GM10248 (cell line): ENCODE results near the gene EEF1AKMT3.
"Not testable (repeated sequence)": the region's sequence is repeated elsewhere in the genome, so short reads cannot be mapped to it uniquely, and the experiment has no call there.

ENCODE experiments used
- CTCF ChIA-PET: fragments of 300-600 bp; sonication (Branson Sonifier 250); formaldehyde crosslinking; extraction: SDS; loops from one replicate; lab custom pipeline; 2021; ENCODE audit warnings: antibody characterized with exemption; lab: Yijun Ruan, JAX
- POLR2A ChIA-PET: fragments of 350-650 bp; sonication (Branson Sonifier 250); formaldehyde crosslinking; extraction: SDS; loops from one replicate; lab custom pipeline; 2020; ENCODE audit warnings: antibody characterized with exemption; lab: Yijun Ruan, JAX
- DNase-seq: peaks from one replicate; pipeline ENCODE4 v3.0.0; 2012; ENCODE audit errors: extremely low spot score
- TF ChIP-seq, protein P1 (sequence below): IDR thresholded peaks from 2 replicates; pipeline ENCODE4 v1.5.1; 2012; ENCODE audit warnings: mild to moderate bottlenecking, low read depth; ENCODE audit errors: extremely low read depth, missing control alignments, control extremely low read depth

Gene EEF1AKMT3

DNA sequence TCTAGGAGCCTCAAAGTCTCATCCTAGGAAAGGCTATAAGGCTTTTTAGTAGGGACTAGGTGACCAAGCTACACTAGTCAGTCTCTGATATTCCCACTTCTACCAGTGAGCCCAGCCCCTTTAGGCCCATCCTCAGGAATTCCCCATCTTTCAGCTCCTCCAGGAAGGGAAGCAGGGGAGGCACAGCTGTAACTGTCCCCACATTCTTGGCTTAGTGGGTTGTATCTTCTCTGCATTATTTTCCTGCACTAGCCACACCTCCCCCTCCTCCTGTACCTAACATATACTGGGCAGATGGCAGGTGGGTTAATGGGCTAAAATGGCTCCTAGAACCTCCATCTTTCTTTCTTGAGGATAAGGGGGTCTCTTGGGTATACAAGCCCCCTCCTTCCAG lies 5.1 kb upstream of the EEF1AKMT3 start:
- TF ChIP-seq, protein P1, sequence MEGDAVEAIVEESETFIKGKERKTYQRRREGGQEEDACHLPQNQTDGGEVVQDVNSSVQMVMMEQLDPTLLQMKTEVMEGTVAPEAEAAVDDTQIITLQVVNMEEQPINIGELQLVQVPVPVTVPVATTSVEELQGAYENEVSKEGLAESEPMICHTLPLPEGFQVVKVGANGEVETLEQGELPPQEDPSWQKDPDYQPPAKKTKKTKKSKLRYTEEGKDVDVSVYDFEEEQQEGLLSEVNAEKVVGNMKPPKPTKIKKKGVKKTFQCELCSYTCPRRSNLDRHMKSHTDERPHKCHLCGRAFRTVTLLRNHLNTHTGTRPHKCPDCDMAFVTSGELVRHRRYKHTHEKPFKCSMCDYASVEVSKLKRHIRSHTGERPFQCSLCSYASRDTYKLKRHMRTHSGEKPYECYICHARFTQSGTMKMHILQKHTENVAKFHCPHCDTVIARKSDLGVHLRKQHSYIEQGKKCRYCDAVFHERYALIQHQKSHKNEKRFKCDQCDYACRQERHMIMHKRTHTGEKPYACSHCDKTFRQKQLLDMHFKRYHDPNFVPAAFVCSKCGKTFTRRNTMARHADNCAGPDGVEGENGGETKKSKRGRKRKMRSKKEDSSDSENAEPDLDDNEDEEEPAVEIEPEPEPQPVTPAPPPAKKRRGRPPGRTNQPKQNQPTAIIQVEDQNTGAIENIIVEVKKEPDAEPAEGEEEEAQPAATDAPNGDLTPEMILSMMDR: no peak
- ChIA-PET CTCF (interaction anchor here (0.8 to 4.7 kb wide), 9 partner anchors 8 to 314 kb away, joined by 3 to 61 read pairs (median 4); partner anchors contain the start of gene TSFM), POLR2A (no interaction called here)
- DNase-seq: no peak

DNA sequence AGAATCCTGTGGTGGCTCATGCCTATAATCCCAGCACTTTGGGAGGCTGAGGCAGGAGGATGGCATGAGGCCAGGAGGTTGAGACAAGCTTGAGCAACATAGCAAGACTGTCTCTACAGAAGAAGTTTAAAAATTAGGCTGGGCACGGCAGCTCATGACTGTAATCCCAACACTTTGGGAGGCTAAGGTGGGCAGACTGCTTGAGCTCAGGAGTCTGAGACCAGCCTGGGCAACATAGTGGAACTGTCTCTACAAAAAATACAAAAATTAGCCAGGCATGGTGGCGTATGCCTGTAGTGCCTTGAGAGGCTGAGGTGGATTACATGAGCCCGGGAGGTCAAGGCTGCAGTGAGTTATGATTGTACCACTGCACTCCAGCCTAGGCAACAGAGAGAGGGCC lies 4.5 kb upstream of the EEF1AKMT3 start:
- TF ChIP-seq, protein P1: no peak
- POLR2A ChIA-PET: no interaction called here
- CTCF ChIA-PET: interaction anchor here (0.8 to 4.7 kb wide), 7 partner anchors 9 to 315 kb away, joined by 3 to 61 read pairs (median 4); partner anchors contain the start of gene TSFM
- DNase-seq: no peak

GRCh38 chr12:57769594-57769993 lies 2.8 kb upstream of the EEF1AKMT3 start:
- no peak for DNase-seq
- POLR2A ChIA-PET: interaction anchor here (0.6 kb wide), 1 partner anchor 25 kb away, joined by 3 read pairs; the partner anchor contains the start of gene TSPAN31
- CTCF ChIA-PET: interaction anchor here (2.8 to 4.7 kb wide), 2 partner anchors 13 kb away, joined by 9 to 61 read pairs; partner anchors contain the start of gene TSFM
- TF ChIP-seq, protein P1: no peak

DNA sequence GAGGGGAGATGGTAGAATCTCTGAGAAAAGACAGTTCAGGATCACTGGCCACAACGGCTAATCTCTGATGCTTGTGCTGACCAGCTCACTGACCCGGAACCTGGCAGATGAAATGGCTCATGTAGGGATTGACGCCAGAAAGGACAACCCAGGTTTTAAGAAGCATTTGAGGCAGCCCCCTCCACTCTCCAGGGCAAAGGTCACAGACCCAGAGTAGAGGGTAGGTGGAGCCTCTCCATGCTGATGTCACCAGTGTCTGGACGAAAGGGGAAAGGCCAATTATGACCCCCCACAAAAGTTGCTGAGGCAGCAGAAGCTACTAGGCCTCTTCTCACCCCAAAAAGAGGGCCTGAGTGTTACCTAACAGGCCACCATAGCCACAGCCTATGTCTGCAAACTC lies 1.7 kb upstream of the EEF1AKMT3 start:
- CTCF ChIA-PET: interaction anchor here (2.6 to 2.8 kb wide), 2 partner anchors 12 to 14 kb away, joined by 9 to 20 read pairs; partner anchors contain the start of gene TSFM
- POLR2A ChIA-PET: no interaction called here

GRCh38 chr12:57771236-57771872 lies 1.1 kb upstream of the EEF1AKMT3 start:
- peak; percentile 87 for DNase-seq
- CTCF ChIA-PET: interaction anchor here (2.6 to 4.1 kb wide), 3 partner anchors 11 to 15 kb away, joined by 9 to 39 read pairs (median 20); partner anchors contain the start of gene TSFM
- POLR2A ChIA-PET: interaction anchor here (0.9 kb wide), 1 partner anchor 11 kb away, joined by 3 read pairs; the partner anchor contains the start of gene TSFM
- TF ChIP-seq, protein P1: no peak

More for the DNA sequence above, 1.7 kb upstream of the EEF1AKMT3 start:
- no peak for DNase-seq
- TF ChIP-seq, protein P1: no peak

- POLR2A ChIA-PET: interaction anchor here (0.8 to 0.9 kb wide), 2 partner anchors 11 to 27 kb away, joined by 3 to 4 read pairs; partner anchors contain the start of genes TSFM and TSPAN31
- peak; percentile 96 for DNase-seq
- CTCF ChIA-PET: interaction anchor here (0.8 to 4.1 kb wide), 5 partner anchors 11 to 47 kb away, joined by 3 to 39 read pairs (median 6); partner anchors contain the start of genes AVIL and TSFM
- TF ChIP-seq, protein P1: no peak
Observed at GRCh38 chr12:57771873-57772428, 463 bp upstream of the EEF1AKMT3 start, which contains the start of gene METTL1. TSS of gene METTL1 (minus strand) at chr12:57772105. CDS start at chr12:57772083, 22 bp downstream.

- CTCF ChIA-PET: interaction anchor here (0.8 to 4.1 kb wide), 4 partner anchors 8 to 23 kb away, joined by 3 to 39 read pairs (median 11); partner anchors contain the start of gene TSFM
- DNase-seq, POLR2A ChIA-PET: not testable (repeated sequence)
Observed at GRCh38 chr12:57774634-57775033, 2.2 kb downstream of the EEF1AKMT3 start.
